Sigmoid colon (tissue), 4 donors: ENCODE data around the gene PTPN14.

Experiments
- EP300 ChIP-seq, 4 donors: sonication (generic); formaldehyde crosslinking; IDR thresholded peaks; one replicate each; pipeline ENCODE4 v1.6.1; 2017; ENCODE audit warnings: antibody characterized with exemption in 4 of 4
- POLR2A ChIP-seq, 2 donors: fragments of 450-650 bp; IDR thresholded peaks; one replicate each; pipeline ENCODE4 v1.6.1; 2016; ENCODE audit warnings: antibody characterized with exemption in 2 of 2, mild to moderate bottlenecking in 2 of 2, moderate library complexity in 2 of 2
- POLR2AphosphoS5 ChIP-seq, 4 donors: sonication (generic); formaldehyde crosslinking; IDR thresholded peaks; one replicate each; pipeline ENCODE4 v1.6.1; 2017; ENCODE audit warnings: antibody characterized with exemption in 4 of 4
- TF ChIP-seq, protein P1 (sequence below), 4 experiments: fragments of 450-650 bp in 3 of 4; fragments of 200-600 bp in 1 of 4; IDR thresholded peaks; one replicate each; pipeline ENCODE4 v1.5.1; 2016 to 2019; ENCODE audit warnings: antibody characterized with exemption in 4 of 4, mild to moderate bottlenecking in 3 of 4, moderate library complexity in 2 of 4

DNA sequence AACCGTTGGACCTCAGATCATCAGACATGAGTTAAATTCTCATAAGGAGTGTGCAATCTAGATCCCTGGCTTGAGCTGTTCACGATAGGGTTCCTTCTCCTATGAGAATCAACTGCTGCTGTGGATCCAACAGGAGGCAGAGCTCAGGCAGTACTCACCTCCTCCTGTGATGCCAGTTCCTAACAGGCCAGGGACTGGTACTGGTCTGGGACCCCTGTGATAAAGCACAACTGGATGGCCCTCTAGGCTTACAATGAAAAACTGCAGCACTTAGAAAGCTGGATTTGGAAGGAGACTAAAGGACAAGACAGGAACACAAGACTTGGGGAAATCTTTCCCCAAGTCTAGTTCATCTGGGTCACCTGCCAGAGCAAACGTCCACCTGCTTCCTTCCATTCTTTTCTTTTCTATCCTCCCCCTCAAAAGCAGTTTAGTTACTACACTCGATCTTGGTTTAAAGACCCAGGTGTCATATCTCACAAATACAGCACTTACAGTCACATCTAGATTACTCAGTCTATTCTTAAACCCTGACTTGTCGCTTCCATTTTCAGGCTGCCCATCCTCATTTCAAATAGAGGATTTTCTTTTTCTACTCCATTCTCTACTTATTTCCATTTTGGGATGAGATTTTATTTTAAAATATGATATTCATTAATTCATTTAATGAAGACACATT lies 59.8 kb downstream of the PTPN14 start:
- TF ChIP-seq, protein P1, sequence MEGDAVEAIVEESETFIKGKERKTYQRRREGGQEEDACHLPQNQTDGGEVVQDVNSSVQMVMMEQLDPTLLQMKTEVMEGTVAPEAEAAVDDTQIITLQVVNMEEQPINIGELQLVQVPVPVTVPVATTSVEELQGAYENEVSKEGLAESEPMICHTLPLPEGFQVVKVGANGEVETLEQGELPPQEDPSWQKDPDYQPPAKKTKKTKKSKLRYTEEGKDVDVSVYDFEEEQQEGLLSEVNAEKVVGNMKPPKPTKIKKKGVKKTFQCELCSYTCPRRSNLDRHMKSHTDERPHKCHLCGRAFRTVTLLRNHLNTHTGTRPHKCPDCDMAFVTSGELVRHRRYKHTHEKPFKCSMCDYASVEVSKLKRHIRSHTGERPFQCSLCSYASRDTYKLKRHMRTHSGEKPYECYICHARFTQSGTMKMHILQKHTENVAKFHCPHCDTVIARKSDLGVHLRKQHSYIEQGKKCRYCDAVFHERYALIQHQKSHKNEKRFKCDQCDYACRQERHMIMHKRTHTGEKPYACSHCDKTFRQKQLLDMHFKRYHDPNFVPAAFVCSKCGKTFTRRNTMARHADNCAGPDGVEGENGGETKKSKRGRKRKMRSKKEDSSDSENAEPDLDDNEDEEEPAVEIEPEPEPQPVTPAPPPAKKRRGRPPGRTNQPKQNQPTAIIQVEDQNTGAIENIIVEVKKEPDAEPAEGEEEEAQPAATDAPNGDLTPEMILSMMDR (IDR thresholded peaks at IDR 0.05) = no peak
- no peak for TF ChIP-seq EP300 (IDR thresholded peaks at IDR 0.05)
- no peak for TF ChIP-seq POLR2A (IDR thresholded peaks at IDR 0.05)
- no peak for TF ChIP-seq POLR2AphosphoS5 (IDR thresholded peaks at IDR 0.05)
